GM19395 (cell line): ENCODE results near the gene MEN1.

Source experiments
- ATAC-seq: cut with Tn5 transposase; IDR thresholded peaks from one replicate; pipeline ENCODE4 v1.9.1; 2021; ENCODE audit warnings: mild to moderate bottlenecking, moderate library complexity; ENCODE audit not compliant: unreplicated experiment

MEN1 gene

GRCh38 chr11:64803158-64803845 is 7.0 kb downstream of the MEN1 start, which contains the start of gene MAP4K2:
Gene MAP4K2, minus strand, starts transcription at chr11:64803214. Its CDS starts 65 bp downstream, at chr11:64803149.
- ATAC-seq, result peak; percentile 56

DNA sequence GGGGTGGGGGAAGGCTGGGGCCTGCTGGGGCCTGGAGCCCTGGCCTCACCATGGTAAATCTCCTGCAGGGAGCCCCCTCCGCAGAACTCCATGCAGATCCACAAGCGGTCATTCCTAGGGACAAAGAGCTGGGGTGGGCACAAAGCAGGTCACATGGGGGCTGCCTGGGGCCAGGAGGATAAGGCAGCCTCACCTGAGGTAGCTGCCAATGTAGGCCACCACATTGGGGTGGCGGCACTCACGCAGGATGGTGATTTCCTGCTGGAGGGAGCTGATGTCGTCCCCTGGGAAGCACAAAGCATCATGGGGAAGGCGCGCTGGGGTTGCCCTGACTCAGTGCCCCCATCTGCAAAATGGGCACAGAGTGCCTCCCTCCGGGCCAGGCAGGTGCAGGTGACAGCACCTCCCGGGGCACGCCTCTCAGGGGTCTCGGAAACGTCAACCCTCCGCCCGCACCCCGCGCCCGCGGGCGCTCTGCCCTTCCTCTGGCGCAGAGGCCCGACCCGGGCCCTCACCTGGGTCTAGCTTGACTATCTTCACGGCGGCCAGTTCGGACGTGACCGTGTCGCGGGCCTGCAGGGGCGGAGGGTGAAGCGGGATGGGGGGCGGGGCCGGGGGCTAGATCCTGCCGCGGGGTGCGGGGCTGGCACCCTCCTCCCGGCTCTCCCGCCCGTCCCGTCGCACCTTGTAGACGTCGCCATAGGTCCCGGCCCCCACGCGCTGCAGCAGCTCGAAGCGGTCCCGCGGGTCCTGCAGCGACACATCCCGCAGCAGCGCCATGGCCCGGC is 7.8 kb downstream of the MEN1 start:
- ATAC-seq, result peak; percentile 18

- no peak for ATAC-seq
These were observed 8.6 kb downstream of the MEN1 start for GRCh38 chr11:64801561-64802369.

GRCh38 chr11:64801158-64801464 is 9.2 kb downstream of the MEN1 start:
- no peak for ATAC-seq

DNA sequence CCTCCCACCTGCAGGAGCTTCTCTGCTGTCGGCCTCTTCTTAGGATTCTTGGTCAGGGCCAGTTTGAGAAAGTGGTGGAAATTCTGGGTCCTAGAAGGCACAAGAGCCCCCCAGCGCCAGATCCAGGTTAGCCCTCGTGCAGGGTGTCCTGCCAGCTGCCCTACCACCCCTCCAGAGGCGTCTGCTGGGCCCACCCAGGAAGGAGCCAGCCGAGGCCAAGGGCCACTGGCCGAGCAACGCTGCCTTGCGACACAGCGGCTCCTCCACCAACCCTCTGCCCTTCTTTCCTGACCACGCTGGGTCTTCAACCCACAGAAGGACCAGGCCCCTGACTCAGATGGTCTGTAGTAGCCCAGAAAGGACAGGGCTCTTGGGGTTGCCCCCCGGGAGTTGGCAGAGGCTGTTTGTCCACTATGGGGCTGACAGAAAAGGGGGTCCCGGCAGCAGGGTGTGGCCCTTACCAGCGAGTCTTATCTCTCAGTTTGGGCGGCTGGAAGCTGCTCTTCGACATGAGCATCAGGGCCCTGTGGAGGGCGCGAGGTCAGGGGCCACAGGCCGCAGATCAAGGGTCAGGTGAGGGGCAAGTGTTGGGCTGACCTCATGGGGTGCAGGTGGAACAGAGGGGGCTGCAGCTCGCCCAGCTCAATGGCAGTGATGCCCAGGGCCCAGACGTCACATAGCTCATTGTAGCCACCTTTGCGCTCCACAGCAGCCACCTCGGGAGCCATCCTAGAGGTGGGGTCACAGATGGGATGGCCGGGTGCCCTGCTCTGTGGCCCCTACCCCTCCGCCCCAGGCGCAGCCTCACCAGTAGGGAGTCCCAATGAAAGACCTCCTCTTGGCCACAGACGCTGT is 9.8 kb downstream of the MEN1 start:
- ATAC-seq, result no peak

DNA sequence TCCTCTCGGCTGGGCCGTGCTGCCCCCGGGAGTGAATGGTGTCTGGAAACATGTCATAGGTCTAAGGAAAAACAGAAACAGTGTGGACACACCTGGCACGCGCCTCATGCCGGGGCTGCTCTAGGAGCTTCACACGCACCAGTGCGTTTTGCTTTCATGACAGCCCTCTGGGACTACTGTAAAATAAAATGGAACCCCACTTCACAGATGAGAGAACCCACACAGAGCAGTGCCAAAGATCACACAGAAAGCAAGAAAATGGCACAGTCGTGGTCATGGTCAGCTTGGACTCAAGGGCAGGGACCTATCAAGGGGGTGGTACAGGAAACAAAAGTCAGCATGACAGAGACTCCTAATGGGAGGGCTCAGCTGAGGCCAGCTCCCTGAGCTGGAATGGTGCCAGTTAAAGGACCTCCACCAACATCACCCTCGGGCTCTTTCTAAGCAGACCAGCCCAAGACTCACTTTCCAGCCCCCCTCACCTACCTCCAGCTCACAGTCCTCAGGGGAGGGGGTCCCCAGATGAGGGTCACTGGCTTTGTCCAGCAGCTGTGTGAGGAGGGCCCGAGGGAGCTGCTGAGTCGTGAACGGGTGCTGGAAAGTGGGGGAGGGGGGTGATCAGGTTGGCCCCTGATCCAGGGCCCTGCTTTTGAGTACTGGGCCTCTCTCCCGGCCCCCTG is 10.6 kb downstream of the MEN1 start:
- ATAC-seq, result no peak

DNA sequence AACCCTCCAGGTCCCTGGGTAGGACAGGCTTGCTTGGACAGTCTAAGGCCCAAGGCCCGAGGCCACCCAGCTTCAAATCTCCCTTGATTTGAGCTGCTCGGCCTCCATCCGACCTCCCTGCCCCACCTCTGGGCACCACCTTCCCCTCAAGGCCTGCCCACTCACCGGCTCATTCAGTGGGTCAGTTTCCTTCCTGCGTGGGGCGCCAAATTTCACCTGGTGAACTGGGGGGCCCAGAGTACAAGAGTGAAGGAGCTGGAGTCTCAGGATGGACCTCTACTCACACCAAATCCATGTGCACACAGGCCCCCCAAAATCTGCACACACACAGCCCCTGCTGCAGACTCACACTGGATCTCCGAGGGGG is 11.1 kb downstream of the MEN1 start:
- ATAC-seq, result no peak

DNA sequence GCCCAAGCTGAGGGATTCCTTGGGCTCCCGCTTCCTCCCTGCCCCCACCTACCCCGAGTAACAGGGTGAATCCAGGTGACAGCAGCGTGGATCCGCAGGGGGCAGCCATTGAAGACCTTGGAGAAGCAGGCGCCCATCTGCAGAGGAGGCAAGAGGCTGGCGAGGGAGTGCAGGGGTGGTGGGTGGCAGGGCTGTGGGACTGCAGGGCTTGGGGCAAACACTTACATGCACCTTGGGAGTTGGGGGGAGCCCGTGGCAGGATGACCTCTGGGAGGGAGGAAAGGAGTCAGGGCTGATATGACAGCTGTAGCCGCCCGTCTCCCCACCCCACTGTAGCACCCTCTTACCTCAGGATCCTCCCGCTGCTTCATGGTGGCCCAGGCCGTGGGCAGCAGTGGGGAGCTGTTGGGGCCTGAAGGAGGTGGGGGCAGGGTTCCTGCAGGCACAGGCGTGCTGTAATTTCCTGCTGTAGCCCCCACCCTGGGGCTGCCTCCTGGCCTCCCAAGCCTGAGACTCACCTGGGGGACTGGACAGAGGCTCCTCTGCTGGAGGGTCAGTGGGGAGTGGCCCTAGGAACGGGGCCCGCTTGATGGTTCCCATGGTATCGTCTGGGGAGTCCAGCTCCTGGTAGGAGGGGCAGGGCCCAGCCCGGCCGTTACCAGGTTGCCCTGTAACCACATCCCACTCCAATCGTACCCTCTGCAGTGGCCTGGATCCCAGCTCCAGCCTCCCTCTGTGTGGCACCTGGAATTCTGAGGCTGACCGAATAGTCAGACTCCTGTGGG is 13.4 kb downstream of the MEN1 start:
- ATAC-seq, result no peak

- no peak for ATAC-seq
These were observed 14.1 kb downstream of the MEN1 start for GRCh38 chr11:64796047-64796756.

DNA sequence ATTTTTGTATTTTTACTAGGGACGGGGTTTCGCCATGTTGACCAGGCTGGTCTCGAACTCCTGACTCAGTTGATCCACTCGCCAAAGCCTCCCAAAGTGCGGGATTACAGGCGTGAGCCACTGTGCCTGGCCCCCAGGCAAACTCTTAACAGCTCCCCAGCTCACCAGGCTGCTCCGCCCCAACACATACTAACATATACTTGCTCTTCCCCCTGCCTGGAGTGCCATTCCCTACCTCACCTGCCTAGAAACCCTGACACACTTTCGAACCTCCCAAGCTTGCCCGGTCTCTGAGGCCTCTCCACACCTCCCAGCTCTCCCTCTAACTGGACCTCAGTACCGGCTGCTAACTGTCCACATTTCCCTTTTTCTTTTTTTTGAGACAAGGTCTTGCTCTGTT is 15.8 kb downstream of the MEN1 start:
- ATAC-seq, result no peak

DNA sequence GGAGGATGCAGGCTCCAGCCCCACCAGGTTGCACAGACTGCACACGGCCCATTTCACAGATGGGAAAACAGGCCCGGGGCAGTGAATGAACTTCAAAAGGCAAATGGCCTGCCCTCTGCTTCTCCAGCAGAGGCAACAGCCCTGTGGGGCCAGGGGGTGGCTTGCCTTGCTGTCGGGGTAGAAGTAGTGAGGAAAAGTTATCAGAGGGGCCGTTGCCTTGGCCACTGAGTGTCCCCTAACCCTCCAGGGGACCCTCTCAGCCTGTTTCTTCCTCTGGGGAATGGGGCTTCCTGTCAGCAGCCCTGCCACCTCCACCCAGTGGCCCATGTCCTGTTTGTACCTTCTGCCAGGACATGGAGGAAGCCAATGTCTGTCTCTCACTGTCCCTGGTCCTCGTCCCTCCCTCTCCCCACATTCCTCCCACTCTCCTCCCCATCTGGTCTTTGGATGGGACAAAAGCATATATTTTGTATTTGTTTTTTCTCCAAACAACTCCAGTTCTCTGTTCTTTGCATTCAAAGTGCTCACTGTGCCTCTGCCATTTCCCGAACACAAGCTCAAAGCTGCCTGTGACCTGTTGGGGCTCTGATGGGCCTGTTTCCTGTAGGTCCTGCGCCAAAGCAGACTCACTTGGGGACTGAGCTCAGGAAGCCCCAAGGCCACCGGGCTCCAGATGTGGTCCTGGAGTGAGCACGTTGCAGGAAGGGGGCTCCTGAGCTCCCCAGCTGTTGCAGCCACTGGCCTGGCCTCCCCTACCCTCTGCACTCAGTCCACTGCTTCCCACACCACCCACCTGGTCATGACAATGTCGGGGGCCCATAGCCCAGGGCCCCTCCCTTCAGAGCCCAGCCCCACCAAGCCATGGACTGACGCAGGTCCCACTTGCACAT is 16.8 kb downstream of the MEN1 start:
- ATAC-seq, result no peak

GRCh38 chr11:64792482-64792881 is 17.9 kb downstream of the MEN1 start:
- ATAC-seq, result no peak

GRCh38 chr11:64791781-64792291 is 18.5 kb downstream of the MEN1 start:
- ATAC-seq, result no peak

DNA sequence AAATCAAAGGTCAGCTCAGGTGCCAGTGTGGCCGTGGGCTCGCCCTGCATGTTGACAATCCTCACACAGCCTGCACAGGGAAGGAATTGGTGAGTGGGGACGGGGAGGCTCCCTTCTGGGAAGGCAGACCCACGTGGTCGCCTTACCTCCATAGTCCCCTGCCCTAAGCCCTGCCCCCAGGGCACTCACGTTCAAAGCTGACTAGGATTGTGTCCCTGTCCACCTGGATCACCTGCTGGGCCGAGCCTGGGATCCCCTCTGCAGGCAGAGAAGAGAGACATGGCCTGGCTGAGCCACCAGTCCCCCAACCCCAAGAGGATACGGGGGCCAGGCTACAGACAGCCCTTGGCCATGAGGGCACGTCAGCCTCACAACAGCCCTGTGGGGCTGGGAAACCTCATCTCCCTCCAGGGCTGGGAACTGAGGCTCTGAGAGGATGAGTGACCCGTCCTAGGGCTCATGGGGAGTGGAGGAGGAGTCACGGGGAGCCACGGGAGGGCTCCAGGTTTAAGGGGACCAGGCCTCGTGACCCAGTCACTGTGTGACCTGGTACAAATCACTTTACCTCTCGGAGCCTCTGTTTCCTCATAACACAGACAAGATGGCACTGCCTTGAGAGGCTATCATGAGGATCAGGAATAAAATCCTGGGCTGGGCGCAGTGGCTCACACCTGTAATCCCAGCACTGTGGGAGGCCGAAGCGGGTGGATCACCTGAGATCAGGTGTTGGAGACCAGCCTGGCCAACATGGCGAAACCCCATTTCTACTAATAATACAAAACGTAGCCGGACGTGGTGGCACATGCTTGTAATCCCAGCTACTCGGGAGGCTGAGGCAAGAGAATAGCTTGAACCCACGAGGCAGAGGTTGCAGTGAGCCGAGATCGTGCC is 19.9 kb downstream of the MEN1 start:
- ATAC-seq, result no peak

- ATAC-seq, result no peak
These were observed 20.8 kb downstream of the MEN1 start for GRCh38 chr11:64789331-64790204.
